DMS53 treated with DMSO at 0.1 percent for 48 hours (cell line): ENCODE data around the gene HOXC6.
A peak's percentile ranks its signal among the peaks of the same experiment; 100 is the strongest.

Experiments used
- DNase-seq: peaks from one replicate; lab custom pipeline; 2025; ENCODE audit not compliant: unreplicated experiment; lab: John Stamatoyannopoulos, UW

Gene HOXC6

GRCh38 chr12:54025499-54026405 is 2.5 kb upstream of the HOXC6 start:
- DNase-seq, result no peak

GRCh38 chr12:54026640-54027441 is 1.4 kb upstream of the HOXC6 start:
- DNase-seq, result no peak

- no peak for DNase-seq
Measured at GRCh38 chr12:54027442-54027786, 826 bp upstream of the HOXC6 start.

GRCh38 chr12:54029529-54030441 is 1.5 kb downstream of the HOXC6 start:
- DNase-seq, result no peak

GRCh38 chr12:54030442-54030801 is 2.2 kb downstream of the HOXC6 start:
- no peak for DNase-seq

- DNase-seq, result no peak
Measured at GRCh38 chr12:54030889-54031471, 2.7 kb downstream of the HOXC6 start.

GRCh38 chr12:54031480-54031879 is 3.2 kb downstream of the HOXC6 start:
- DNase-seq, result no peak

GRCh38 chr12:54032086-54032619 is 3.9 kb downstream of the HOXC6 start:
- DNase-seq, result no peak

GRCh38 chr12:54032627-54033100 is 4.4 kb downstream of the HOXC6 start, which contains the start of gene HOXC5:
HOXC5 (plus strand) TSS chr12:54033050; CDS start chr12:54033123, 73 bp downstream.
- peak; percentile 52 for DNase-seq

GRCh38 chr12:54033106-54033979 is 5.1 kb downstream of the HOXC6 start:
- no peak for DNase-seq

- DNase-seq, result no peak
Measured at GRCh38 chr12:54033980-54034784, 5.9 kb downstream of the HOXC6 start.

- DNase-seq, result no peak
Measured at GRCh38 chr12:54034785-54035310, 6.6 kb downstream of the HOXC6 start.

- DNase-seq, result no peak
Measured at GRCh38 chr12:54035568-54036264, 7.5 kb downstream of the HOXC6 start.

GRCh38 chr12:54036620-54037359 is 8.6 kb downstream of the HOXC6 start:
- DNase-seq, result no peak

GRCh38 chr12:54037360-54038283 is 9.4 kb downstream of the HOXC6 start:
- no peak for DNase-seq
